Activated CD8-positive, alpha-beta T cell treated with anti-CD3 and anti-CD28 coated beads for 36 hours (primary cell): Measurements from ENCODE around the gene EMC1. TPM values are rescaled to one million over a fixed set of nuclear protein-coding genes. Genes with fewer than 3 reads are reported as not detected.

Experiments
- ATAC-seq: fragments of 200-7000 bp; cut with Tn5 transposase; one replicate; pipeline ENCODE4 v1.10.0; 2021; ENCODE audit warnings: mild to moderate bottlenecking, moderate library complexity
- CTCF ChIA-PET: fragments of 350-600 bp; sonication (Branson Sonifier 250); formaldehyde crosslinking; loops from one replicate; lab custom pipeline; 2021; ENCODE audit warnings: antibody characterized with exemption; lab: Charles Lee
- POLR2A ChIA-PET: fragments of 350-600 bp; sonication (Branson Sonifier 250); formaldehyde crosslinking; loops from one replicate; lab custom pipeline; 2021; ENCODE audit warnings: antibody characterized with exemption; lab: Charles Lee
- DNase-seq: peaks from one replicate; pipeline ENCODE4 v3.0.0-alpha.2; 2020
- H3K27ac Mint-ChIP-seq: one replicate; pipeline ENCODE4 v1.8.0; 2021; ENCODE audit warnings: mild to moderate bottlenecking, mixed read lengths
- H3K27me3 Mint-ChIP-seq: one replicate; pipeline ENCODE4 v1.8.0; 2021; ENCODE audit warnings: mixed read lengths
- H3K36me3 Mint-ChIP-seq: one replicate; pipeline ENCODE4 v1.8.0; 2021; ENCODE audit warnings: low read depth, mixed read lengths
- H3K4me1 Mint-ChIP-seq: one replicate; pipeline ENCODE4 v1.8.0; 2021; ENCODE audit warnings: low read depth, mixed read lengths
- H3K4me3 Mint-ChIP-seq: one replicate; pipeline ENCODE4 v1.8.0; 2021; ENCODE audit warnings: mild to moderate bottlenecking, moderate library complexity, mixed read lengths
- H3K9me3 Mint-ChIP-seq: one replicate; pipeline ENCODE4 v1.8.0; 2021; ENCODE audit warnings: mixed read lengths
- intact Hi-C: fragments of 100-400 bp; cut with micrococcal nuclease; formaldehyde crosslinking; loops from one replicate; pipeline ENCODE4 v1.10.0; 2022
- total RNA-seq, 2 experiments: library from RNA; stranded (reverse); gene quantifications; one replicate each; pipeline ENCODE4 v1.2.3, GENCODE V29; 2021
- TF ChIP-seq, protein P1 (sequence below): fragments of 200-600 bp; IDR thresholded peaks from one replicate; pipeline ENCODE4 v1.8.0; 2022; ENCODE audit warnings: antibody characterized with exemption, mild to moderate bottlenecking

Gene EMC1
- total RNA-seq, 2 experiments from 2014 or later, result 38.3 to 39.5 TPM

DNA sequence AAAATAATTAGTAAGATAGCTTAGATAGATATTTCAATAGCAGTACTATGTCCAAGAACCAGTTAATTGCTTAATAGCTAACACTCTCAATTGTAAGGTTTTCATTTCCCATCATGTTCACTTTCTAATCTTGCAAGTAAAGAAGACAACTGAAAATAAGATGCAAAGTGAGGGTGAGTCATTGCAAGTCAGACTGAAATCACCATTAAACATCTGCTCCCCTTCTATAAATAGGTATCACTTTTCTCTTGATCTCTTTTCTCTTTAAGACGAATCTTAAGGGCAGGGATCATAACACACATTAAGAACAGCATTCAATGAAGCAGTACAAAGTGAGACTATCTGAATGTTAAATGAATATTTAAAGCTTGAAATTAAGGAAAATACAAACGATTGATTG lies 81.7 kb downstream of the EMC1 start:
- Mint-ChIP-seq H3K4me3 (no peak overlapping the region), H3K27me3 (no peaks in the 10 kb centered on the region), H3K27ac (peak overlapping the region; percentile 88), H3K4me1 (peaks cover 23% of the 10 kb centered on the region), H3K9me3 (no peaks in the 10 kb centered on the region), H3K36me3 (peaks cover 74% of the 10 kb centered on the region)
- intact Hi-C loops, result no loop called here
- ATAC-seq (peak; percentile 58), DNase-seq (no peak)
- ChIA-PET CTCF (interaction anchor here (1.1 to 2.7 kb wide), 3 partner anchors 10 to 39 kb away, joined by 3 to 13 read pairs (median 4); no protein-coding TSS in a partner anchor), POLR2A (interaction anchor here (0.7 to 2.9 kb wide), 6 partner anchors 10 to 82 kb away, joined by 3 to 12 read pairs (median 3); partner anchors contain the start of genes EMC1 and MRTO4)
- TF ChIP-seq, protein P1, sequence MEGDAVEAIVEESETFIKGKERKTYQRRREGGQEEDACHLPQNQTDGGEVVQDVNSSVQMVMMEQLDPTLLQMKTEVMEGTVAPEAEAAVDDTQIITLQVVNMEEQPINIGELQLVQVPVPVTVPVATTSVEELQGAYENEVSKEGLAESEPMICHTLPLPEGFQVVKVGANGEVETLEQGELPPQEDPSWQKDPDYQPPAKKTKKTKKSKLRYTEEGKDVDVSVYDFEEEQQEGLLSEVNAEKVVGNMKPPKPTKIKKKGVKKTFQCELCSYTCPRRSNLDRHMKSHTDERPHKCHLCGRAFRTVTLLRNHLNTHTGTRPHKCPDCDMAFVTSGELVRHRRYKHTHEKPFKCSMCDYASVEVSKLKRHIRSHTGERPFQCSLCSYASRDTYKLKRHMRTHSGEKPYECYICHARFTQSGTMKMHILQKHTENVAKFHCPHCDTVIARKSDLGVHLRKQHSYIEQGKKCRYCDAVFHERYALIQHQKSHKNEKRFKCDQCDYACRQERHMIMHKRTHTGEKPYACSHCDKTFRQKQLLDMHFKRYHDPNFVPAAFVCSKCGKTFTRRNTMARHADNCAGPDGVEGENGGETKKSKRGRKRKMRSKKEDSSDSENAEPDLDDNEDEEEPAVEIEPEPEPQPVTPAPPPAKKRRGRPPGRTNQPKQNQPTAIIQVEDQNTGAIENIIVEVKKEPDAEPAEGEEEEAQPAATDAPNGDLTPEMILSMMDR, result no peak

DNA sequence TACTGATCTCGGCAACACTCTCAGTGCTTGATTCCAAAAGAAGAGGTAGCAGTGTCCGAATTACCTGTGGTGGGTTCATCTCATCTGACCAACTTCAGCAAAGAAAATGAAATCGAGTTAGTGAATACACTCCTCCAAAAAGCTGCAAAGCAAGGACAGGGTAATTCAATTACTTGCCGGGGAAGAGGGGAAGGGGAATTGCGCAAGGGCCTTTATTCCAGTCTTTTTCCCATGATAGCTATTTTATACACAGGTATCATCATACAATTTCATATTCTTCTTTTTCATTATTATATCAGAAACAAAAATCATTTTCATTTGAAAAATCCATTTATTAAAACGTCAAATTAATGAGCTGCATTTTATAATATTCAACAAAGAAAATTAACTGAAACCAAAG lies 84.2 kb downstream of the EMC1 start:
- Mint-ChIP-seq H3K27ac (no peak overlapping the region), H3K4me3 (no peak overlapping the region), H3K36me3 (peaks cover 76% of the 10 kb centered on the region), H3K9me3 (no peaks in the 10 kb centered on the region), H3K27me3 (no peaks in the 10 kb centered on the region), H3K4me1 (peaks cover 23% of the 10 kb centered on the region)
- POLR2A ChIA-PET, result interaction anchor here (0.6 kb wide), 1 partner anchor 31 kb away, joined by 3 read pairs; no protein-coding TSS in a partner anchor
- DNase-seq (no peak), ATAC-seq (no peak)
- TF ChIP-seq, protein P1, result no peak
- intact Hi-C loops, result no loop called here
- CTCF ChIA-PET, result interaction anchor here (0.9 to 2.8 kb wide), 2 partner anchors 74 to 283 kb away, joined by 3 to 8 read pairs; no protein-coding TSS in a partner anchor

DNA sequence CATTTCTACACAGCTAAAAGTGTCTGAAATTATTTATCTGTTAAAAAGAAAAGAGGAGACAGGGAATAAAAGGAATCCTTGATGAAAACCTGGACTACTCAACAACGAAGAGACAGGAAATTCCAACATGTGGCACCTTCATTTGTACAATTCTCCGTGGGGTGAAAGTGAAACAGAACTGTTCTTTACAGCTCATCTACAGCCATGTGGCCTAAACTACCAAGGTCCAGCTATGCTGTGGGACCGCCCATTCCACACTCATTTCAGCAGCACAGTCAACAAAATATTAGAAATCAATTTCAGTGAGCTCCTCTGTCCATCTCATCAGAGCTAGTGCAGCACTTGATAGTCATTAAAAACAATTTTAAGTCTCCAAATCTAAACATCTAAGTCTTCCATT lies 85.3 kb downstream of the EMC1 start:
- H3K4me1 Mint-ChIP-seq, result peaks cover 21% of the 10 kb centered on the region
- H3K27me3 Mint-ChIP-seq, result no peaks in the 10 kb centered on the region
- H3K27ac Mint-ChIP-seq, result peak overlapping the region; percentile 7
- ATAC-seq (no peak), DNase-seq (no peak)
- TF ChIP-seq, protein P1, result no peak
- H3K9me3 Mint-ChIP-seq, result no peaks in the 10 kb centered on the region
- POLR2A ChIA-PET, result interaction anchor here (2.2 kb wide), 1 partner anchor 11 kb away, joined by 5 read pairs; no protein-coding TSS in a partner anchor
- peaks cover 77% of the 10 kb centered on the region for H3K36me3 Mint-ChIP-seq
- CTCF ChIA-PET, result interaction anchor here (1.1 to 3.4 kb wide), 7 partner anchors 13 to 282 kb away, joined by 3 to 15 read pairs (median 5); no protein-coding TSS in a partner anchor
- intact Hi-C loops, result no loop called here
- H3K4me3 Mint-ChIP-seq, result no peak overlapping the region

Other genes starting within 250 kb of the EMC1 start
- 100 to 1,000 TPM; 133 TPM for gene UBR4, start 41.3 kb downstream of the EMC1 start, total RNA-seq
- gene MRTO4, start 281 bp upstream of the EMC1 start, total RNA-seq, result 10 to 100 TPM; 90.9 to 93.4 TPM
- gene AKR7A3, start 37.2 kb upstream of the EMC1 start, total RNA-seq, result under 1 TPM; 0.54 TPM
- gene AKR7A2, start 60.6 kb upstream of the EMC1 start, total RNA-seq, result 10 to 100 TPM; 42.9 to 43.4 TPM
- 1 to 10 TPM; 3.6 TPM for gene SLC66A1, start 60.8 kb upstream of the EMC1 start, total RNA-seq
- gene CAPZB, start 234.0 kb upstream of the EMC1 start, total RNA-seq, result 100 to 1,000 TPM; 335 to 340 TPM